Renal pelvis (tissue), 4 donors: ENCODE data around the gene ENDOU. TPM values are rescaled to one million over a fixed set of nuclear protein-coding genes. Genes with fewer than 3 reads are reported as not detected.

ENCODE experiments used
- DNase-seq: peaks from one replicate; pipeline ENCODE4 v3.0.0-alpha.2; 2013
- polyA plus RNA-seq, 3 donors: library from polyadenylated mRNA; unstranded; fragments of 120-200 nt; gene quantifications; one replicate each; pipeline ENCODE4 v1.2.1, GENCODE V29; 2013; ENCODE audit not compliant: insufficient read length in 3 of 3

ENDOU gene
- polyA plus RNA-seq, 3 donors: 0.26 to 0.48 (median 0.46) TPM

DNA sequence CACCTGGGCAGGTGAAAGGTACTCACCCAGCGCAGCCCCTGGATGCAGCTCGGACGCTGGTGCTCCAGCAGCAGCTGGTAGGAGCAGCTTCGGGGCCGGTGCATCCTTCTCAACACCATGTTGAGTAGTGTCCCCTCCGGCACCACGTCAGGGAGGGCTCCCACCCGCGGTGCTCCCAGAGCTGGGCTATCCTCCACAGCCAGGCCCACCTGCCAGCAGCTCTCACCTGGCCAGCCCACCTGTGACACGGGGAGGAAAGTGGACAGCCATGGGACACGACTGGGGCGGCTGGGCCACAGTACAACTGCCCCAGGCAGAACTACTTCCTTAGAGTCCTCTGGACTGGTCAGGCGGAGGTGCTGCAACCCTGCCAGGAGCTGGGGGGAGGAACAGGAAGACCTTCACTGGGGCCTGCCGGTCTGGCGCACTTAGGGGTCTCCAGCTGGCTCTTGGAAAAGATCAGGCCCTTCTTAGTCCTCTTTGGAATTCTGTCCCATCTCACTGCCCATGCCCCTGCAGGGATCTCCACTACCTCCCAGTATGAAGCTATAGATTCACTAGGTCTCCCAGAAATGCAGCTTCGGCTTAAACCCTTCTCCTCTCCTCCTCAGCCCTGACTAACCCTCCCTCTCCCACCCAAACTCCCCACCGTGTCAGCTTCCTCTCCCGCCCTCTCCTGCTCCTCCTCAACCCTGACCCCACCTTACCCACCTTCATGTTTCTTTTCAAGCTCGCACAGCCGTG lies 32.7 kb upstream of the ENDOU start:
- no peak for DNase-seq

DNA sequence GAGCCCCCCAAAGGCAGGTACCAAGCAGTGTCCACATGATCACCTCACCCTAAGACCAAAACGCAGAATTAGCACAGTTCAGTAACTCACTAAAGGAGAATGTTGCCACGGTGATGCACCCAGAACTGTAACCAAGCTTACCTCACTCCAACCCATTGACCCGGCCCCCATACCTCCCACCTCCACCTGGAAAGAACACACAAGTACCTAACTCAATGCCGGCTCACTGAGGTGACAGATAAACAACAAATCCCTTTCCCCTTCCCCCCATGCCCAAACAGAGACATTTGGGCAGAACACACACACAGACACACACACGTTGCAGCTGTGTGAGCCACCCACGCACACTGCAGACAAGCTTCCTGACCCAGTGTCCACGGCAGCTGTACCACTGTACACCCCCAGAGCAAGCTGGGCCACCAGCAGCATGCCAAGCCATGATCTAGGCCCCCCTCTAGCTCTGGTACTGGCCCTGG lies 32.1 kb upstream of the ENDOU start:
- DNase-seq: no peak

DNA sequence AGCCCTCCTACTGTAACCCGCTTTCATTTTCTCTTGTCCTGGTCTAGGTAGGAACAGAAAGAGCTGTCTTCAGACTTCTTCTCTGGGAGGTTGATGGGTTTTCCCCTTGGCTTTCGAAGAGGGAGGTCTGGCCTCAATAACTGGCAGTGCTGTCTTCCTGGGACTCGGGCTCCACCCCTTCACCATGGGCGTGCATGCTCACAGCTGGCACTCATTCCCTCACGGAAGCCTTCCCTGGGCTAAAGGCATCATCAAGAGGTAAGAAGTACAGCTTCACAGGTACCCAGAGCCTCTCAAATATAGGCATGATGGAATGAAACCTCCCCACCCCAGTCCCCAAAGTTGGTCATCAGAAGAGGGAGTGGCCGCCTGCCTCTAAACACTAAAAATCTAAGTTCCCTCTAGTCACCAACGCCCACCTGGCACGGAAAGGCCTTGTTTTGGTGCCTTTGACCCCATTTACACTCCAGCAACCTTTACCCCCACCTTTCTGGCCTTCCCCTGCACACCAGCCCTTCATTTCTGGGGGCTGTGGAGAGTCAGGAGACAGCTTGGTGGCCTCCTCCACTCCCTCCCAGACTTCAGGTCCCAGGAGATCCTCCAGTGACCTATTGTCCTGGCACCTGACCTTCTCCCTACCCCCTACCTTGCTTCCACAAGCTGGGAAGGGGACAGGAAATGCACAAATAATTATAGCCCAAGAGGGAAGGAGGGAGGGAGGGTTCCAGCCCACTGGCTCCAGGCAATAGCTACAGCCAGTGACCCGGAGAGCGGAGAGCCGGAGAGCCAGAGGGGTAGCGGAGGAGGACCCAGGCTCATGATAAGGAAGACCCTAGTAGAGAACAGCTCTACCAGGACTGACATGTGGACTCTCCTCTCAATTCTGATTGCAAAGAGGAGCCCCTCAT lies 30.6 kb upstream of the ENDOU start:
- DNase-seq: no peak

DNA sequence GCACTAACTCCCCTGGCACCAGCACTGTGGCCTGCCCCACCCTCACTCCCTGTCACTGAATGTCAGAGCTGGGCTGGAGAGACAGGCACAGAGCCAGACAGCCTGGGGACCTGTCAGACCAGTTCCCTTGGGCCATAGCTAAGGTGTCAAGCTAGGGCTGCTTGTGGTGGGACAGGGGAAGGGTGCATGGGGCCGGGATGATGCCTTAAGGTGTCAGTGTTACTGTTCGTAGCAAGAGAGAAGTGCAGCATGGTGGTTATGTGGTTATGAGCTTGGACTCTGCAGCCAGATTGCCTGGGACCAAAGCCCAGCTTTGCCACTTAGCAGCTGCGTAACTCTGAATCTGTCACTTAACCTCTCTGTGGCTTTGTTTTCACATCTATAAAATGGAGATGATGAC lies 29.6 kb upstream of the ENDOU start:
- no peak for DNase-seq

DNA sequence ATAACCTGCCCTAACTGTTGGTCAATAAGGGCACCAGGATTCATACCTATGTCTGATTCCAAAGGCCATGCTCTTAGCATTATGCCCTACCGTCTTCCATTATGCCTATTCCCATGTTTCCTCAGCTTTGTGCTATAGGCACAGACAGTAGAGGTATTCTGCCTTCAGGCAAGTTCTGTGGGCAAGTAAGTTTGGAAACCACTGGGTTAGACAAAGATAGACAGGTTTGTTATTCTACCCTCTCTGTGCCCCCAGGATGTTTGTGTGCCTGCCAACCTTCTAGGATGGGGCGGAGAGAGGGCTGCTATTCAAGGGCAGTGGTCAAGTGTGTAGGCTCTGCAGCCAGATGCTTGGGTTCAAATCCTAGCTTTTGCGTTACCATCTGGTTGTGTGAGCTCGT lies 28.8 kb upstream of the ENDOU start:
- no peak for DNase-seq

DNA sequence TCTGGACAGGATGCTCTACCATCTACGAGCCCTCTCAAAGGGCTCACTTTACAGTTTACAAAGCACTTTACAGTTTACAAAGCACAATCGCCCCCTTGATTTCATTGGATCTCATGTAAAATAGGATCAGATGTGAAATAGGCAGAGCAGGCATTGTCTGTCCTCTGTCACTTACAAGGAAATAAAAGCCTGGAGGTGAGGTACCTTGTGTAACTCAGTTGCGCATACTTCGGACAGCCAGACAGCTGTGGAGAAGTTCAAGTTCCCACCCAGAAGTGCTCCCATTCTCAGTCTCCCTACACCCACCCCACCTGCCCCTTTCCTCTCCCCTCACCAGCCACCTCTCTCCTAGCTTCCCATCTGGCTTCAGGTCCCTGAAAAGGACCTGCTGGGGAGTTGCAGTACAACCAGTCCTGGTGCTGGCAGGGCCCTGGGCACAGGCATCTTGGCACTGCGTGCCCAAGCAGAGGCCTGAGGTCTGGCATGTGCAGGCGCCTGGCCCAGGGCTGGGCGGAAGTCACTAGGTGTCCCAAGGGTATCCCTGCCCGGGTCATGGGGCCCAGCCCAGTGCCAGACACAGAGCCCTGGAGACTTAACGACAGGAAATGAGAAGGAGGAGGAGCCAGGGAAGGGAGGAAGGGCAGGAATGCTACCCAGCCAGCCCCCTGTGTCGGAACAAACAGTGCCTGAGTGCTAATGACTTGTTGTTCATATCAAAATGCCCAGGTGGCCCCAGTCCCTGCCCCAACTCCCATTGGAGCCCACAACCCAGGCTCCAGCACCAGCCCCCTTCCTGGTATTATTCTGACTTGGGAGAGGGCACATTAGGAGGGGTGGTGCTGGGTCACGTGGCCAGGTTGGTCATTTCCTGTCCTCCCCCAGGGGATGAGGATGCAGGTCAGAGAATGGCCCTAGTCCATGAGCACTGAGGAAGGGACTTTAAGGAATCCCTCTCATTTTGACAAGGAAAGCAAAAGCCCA lies 28.0 kb upstream of the ENDOU start:
- no peak for DNase-seq

DNA sequence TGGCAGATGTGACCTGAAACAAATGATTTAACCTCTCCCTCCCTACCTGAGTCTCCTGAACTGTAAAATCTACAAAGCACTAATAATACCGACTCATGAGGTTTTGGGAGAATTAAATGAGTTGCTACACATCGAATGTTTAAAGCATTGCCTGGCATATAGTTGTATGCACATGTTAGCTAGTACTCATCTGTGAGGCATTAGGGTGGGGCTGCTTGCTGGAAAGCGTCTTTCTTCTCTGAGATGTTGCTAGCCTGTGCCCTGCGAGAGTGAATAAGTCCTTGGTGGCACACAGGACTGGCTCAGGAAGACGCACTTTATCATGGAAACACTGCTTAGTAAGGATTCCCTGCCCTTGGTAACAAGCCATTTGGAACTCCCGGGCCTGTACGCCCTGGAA lies 27.3 kb upstream of the ENDOU start:
- DNase-seq: no peak

DNA sequence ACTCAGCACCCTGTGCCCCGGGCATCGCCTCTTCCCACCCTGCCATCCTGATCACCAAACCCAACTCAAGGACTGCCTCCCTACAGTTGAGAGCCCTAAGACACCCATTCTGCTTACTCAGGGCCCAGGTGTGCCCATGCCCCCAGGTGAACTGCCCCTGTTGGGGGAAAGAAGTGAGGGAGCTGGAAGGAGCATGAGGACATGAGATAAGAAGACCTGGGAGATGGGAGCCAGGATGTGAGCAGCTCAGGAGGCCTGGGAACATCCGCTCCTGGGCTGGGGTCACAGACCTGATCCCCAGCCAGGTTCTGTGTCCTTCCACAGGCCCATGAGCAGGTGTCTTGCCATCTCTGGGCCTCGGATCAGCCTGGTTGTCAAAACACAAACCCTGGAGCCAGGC lies 26.8 kb upstream of the ENDOU start:
- no peak for DNase-seq

DNA sequence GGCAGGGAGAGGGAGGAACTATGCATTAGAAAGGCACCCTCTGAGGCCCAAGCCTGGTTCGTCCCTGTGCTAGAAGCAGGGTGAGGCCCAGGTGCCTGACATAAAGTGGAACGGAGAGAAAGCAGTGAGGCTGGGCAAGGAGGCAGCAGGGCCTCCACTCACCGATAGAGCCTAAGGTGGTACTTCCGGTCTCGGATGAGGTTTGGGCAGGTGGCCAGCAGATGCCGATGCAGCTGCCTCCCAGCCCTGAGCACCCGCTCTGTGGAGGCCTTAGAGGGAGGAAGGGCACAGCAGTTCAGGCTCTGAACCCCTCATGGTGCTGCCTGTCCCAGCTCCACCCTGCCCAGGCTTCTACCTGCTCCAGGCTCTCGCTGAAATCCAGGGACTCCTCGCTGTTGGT lies 26.3 kb upstream of the ENDOU start:
- DNase-seq: no peak

DNA sequence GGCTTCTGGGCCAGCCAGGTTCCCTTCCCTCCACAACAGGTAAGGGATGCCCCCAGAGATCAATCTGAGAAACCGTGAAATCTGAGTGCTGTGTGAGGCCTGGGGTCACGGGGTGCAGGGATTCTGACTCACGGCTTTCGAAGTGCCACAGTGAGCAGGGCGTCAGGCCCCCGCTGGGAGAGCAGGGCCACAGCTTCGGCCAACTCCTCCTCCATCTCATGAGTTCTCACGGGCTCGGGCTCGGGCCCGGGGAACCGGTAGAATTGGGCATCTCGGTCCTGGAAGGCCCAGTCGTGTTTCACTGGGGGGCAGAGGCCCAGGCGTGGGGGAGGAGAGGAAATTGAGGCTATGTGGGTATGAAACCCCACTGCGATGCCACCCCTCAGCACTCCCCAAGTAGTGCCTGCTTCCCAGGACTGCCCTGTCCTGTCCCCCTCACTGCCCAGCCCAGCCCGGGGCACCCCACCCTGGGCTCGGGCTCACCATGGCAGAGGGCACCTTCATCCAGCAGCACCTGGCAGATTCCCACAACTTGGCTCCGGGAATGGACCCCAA lies 25.7 kb upstream of the ENDOU start:
- no peak for DNase-seq

DNA sequence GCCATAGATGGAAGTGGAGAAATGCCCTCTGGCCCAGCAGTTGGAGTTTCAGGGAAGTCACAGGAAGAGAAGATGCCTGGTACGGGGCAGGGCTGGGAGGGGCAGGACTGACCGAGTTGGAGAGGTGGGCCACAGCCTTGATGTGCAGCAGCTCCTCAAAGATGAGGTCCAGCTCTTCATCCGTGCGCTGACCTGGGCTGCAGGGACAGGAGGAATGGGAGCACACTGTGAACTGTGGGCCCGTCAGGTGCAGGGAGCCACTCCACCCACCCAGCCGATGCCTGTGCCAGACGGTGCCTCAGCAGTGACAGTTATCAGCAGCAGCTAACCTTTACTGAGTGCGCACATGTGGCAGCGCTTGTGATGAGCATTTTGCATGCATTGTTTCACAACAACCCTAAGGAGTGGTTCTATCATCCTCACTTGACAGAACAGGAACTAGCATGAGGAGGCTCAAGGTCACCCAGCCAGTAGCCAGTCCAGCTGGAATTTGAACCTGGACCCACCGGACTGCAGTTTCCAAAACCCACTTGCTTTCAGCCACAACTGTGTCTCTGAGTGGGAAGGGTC lies 25.0 kb upstream of the ENDOU start:
- no peak for DNase-seq

DNA sequence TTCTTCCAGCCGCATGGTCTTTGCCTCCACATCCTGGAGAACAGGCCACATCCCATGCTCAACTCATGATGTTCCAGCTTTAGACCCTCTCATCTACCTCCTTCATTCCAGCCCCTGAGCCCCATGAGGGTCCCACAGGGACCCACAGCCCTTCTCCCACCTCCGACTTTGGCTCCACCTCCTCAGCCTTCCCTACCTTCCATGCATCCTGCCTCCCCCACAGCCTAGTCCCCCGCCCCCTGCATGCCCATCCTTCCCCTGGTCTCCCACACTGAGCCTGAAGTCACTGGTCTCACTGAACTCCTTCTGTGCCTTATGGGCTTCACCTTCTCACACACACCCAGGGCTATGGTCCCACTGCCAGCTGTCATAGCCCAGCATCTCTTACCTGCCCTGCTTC lies 23.6 kb upstream of the ENDOU start:
- DNase-seq: no peak

DNA sequence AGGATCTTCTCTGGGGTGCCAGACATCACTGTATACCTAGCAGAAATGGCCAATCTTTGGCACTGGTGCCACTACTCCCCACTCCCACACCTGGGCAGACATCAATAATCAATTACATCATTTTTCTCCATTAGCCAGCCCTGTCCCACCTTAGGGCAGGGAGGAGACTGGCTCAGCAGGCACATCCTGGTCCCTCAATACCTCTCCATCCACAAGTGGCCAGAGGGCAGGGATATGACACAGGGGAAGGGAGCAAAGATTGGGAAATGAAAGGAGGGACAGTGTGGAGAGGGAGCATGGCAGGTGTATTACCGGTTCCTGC lies 23.2 kb upstream of the ENDOU start:
- no peak for DNase-seq

DNA sequence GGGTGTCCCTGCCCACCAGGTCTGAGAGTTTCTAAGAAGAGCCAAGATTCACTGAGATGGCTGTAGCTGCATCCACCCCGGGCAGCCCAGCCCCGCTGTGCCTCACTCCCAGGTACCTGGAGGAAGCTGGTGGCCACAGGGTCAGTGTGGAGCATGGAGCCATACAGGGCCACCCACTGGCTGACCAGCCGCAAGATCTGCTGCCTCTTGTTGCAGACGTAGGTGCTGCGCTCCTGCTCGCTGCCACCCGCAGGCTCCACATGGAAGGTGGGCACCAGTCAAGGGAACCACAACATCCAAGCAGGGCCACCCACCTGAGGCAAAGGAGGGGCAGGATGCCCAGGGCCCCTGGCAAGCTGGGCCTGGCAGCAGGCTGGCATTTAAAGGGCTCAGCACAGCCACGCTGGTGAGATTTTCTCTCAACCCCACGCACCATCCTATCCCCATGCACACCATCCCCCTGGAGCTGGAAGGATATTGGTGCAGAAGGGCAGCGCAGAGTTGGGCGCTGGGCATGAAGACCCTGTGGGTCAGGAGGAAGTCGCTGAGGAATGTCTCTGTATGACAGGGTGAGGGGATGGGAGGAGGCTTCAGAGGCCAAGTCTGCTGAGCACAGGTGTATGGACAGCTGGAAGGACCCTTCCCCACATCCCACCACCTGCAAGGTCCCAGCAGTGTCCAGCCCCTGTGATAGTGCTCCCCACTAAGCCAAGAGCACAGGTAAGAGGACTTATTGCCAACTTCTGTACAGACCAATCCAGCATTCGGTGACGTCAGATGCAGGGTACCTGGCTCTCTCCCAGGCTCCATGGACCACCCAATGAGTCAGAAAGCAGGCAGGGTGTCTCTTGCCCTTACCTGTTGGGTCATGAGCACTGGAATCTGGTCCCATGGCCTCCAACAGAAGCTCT lies 22.6 kb upstream of the ENDOU start:
- DNase-seq: no peak

DNA sequence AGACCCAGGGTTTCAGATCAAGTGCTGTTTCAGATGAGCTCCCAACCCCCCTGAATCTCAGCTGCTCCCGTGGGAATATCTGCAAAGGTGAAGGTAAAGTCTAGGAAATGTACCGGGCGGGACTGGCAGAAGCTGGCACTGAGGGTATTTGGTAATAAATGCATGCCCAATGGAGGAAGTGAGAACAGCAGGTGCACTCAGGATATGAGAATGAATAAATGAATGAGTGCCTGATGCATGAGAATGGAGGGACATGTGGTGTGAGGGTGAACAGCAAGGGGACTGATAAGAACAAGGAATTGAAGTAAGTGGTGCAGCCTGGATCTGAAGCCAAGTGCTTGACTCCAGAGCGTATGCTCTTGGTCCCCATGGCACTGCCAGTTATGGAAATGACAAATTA lies 21.8 kb upstream of the ENDOU start:
- DNase-seq: no peak

DNA sequence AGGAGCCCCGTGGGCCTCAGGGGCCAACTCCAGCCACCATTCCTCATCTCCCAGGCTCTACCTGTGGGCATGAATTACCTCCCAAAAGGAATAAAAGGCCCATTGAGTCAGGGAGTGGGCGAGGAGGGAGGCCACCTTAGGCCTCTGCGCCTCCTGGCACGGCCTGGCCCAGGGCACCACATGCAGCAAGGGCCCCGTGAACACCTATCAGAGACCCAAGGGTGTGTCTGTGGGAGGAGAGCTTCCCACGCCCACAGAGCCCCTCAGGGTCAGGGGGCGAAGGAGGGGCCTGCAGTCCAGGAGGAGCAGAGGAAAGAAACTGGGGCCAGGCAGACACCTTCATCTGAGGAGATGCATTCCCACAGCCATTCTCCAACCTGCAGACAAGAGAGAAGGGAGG lies 21.2 kb upstream of the ENDOU start:
- no peak for DNase-seq

DNA sequence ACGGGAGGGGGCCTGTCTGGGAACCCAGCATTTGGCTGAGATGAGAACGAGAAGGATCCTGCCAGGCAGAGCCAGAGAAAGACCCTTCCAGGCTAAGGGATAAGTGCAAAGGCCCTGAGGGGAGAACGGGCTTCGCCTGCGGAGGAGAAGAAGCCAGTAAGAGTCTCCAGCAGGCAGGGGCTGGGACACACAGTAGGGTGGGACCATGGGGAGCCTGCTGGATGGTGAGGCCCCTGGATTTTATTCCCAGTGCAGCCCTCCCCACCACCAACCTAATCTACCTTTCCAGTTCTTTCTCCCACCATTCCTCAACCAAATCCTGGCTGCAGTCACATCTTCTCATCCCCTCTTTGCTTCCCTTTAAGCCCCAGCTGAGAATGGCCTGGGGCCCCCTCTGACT lies 20.8 kb upstream of the ENDOU start:
- DNase-seq: no peak

DNA sequence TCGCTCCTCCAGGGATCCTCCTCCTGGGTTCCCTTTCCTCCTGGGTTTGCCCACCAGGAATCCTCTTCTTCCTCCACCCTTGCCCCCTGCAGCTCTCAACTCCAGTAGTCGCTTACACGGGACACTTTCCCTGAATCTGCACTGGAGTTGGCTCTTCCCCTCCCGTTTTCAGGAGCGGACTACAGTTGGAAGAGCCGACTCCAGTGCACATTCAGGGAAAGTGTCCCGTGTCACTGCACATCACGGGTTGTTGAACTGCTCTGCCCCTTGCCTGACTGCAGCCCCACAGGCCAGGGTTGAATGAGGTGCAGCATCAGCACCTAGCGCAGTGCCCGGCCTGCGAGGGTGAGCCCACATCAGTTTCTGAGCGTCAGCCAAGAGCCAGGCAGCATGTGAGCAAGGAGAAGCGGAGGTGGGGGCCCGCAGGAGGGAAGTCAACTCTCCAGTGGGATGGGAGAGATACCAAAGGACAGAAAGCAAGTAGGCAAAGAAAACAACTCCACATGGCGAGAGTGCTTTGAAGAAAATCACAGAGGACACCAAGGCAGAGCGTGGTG lies 20.3 kb upstream of the ENDOU start:
- DNase-seq: no peak

DNA sequence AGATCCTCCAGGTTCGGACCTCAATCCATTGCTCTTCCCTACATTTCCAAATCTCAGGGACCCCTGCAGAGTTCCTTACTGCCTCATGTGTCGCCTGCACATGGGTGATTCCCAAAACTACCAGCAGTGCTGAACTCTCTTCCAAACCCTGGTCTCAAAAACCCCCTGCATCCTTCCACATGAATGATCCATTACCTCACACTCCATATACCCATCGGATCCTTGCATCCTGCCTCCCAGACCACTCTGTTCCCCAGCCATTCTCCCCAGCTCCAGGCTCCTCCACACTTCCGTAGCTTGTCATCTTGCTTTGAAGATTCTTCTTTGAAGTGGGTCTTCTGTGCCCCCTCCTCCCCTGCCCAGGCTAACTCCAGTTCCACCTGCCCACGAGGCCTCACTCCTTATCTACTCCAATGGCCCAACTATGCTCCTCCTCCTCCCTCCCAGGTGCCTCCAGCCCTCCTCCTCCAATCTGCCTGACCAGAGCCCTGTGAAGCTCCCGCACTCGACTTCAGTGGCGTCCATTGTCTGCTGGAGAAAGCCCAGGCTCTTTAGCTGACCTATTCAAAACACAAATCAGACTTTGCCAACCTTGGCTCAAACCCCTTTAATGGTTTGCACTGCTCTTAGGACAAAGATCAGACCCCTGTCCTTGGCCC lies 19.6 kb upstream of the ENDOU start:
- DNase-seq: no peak
